Activated CD8-positive, alpha-beta memory T cell treated with anti-CD3 and anti-CD28 coated beads, Interleukin-2, amount 50 U/mL, for 1 hour (primary cell): ENCODE results near the gene SLC2A2.

Experiments used
- DNase-seq: peaks from one replicate; pipeline ENCODE4 v3.0.0-alpha.2; 2020; ENCODE audit errors: extremely low read depth

The SLC2A2 gene

GRCh38 chr3:171026597-171027293 lies at the start of gene SLC2A2:
SLC2A2 (minus strand) TSS chr3:171026720; CDS start chr3:171026670, 50 bp downstream.
- no peak for DNase-seq

- DNase-seq, result no peak
Measured at GRCh38 chr3:171072432-171072831, 45.9 kb upstream of the SLC2A2 start.

GRCh38 chr3:171068658-171069057 lies 42.1 kb upstream of the SLC2A2 start:
- no peak for DNase-seq

GRCh38 chr3:171066206-171066605 lies 39.7 kb upstream of the SLC2A2 start:
- DNase-seq, result no peak

GRCh38 chr3:171065732-171066131 lies 39.2 kb upstream of the SLC2A2 start:
- no peak for DNase-seq

- DNase-seq, result no peak
Measured at GRCh38 chr3:171064461-171064860, 37.9 kb upstream of the SLC2A2 start.

GRCh38 chr3:171061749-171062148 lies 35.2 kb upstream of the SLC2A2 start:
- no peak for DNase-seq

- no peak for DNase-seq
Measured at GRCh38 chr3:171059978-171060377, 33.5 kb upstream of the SLC2A2 start.

- DNase-seq, result no peak
Measured at GRCh38 chr3:171058873-171059603, 32.5 kb upstream of the SLC2A2 start.

GRCh38 chr3:171058058-171058457 lies 31.5 kb upstream of the SLC2A2 start:
- DNase-seq, result no peak

GRCh38 chr3:171057072-171057471 lies 30.6 kb upstream of the SLC2A2 start:
- no peak for DNase-seq

GRCh38 chr3:171056528-171056927 lies 30.0 kb upstream of the SLC2A2 start:
- DNase-seq, result no peak

- DNase-seq, result no peak
Measured at GRCh38 chr3:171055336-171056178, 29.0 kb upstream of the SLC2A2 start.

- DNase-seq, result no peak
Measured at GRCh38 chr3:171054921-171055320, 28.4 kb upstream of the SLC2A2 start.

GRCh38 chr3:171054231-171054630 lies 27.7 kb upstream of the SLC2A2 start:
- no peak for DNase-seq

- no peak for DNase-seq
Measured at GRCh38 chr3:171049861-171050444, 23.4 kb upstream of the SLC2A2 start.

- DNase-seq, result no peak
Measured at GRCh38 chr3:171046760-171047159, 20.2 kb upstream of the SLC2A2 start.

- DNase-seq, result no peak
Measured at GRCh38 chr3:171044835-171045793, 18.6 kb upstream of the SLC2A2 start.

- no peak for DNase-seq
Measured at GRCh38 chr3:171044384-171044783, 17.9 kb upstream of the SLC2A2 start.

GRCh38 chr3:171039674-171040073 lies 13.2 kb upstream of the SLC2A2 start:
- DNase-seq, result no peak

GRCh38 chr3:171038342-171038741 lies 11.8 kb upstream of the SLC2A2 start:
- DNase-seq, result no peak
